Gastrocnemius medialis (tissue), 4 donors: ENCODE data around the gene UNC5CL. TPM values are rescaled to one million over a fixed set of nuclear protein-coding genes. Genes with fewer than 3 reads are reported as not detected.
A peak's percentile ranks its signal among the peaks of the same experiment; 100 is the strongest.
"Not testable (repeated sequence)": the region's sequence is repeated elsewhere in the genome, so short reads cannot be mapped to it uniquely, and the experiment has no call there.

Source experiments
- ATAC-seq, 2 donors: fragments of 150-250 bp; one replicate each; pipeline ENCODE4 v1.9.1; 2016
- DNase-seq, 2 donors: peaks; one replicate each; pipeline ENCODE4 v3.0.0-alpha.2; 2019
- H3K27ac ChIP-seq, 4 donors: fragments of 200-600 bp; sonication (generic); 1 replicate in 1 of 4; 2 replicates in 3 of 4; pipeline ENCODE4 v1.5.1; 2016 to 2018; ENCODE audit warnings: mild to moderate bottlenecking in 2 of 4, moderate library complexity in 1 of 4
- H3K27me3 ChIP-seq, 3 donors: fragments of 200-600 bp; sonication (generic) in 2 of 3; 1 replicate in 1 of 3; 2 replicates in 2 of 3; pipeline versions ENCODE4 v1.5.1 to v1.6.0; 2016 to 2019; ENCODE audit warnings: mild to moderate bottlenecking in 1 of 3, moderate library complexity in 1 of 3
- H3K36me3 ChIP-seq, 2 donors: fragments of 200-600 bp; sonication (generic) in 1 of 2; one replicate each; pipeline ENCODE4 v1.5.1; 2017 to 2018
- H3K4me1 ChIP-seq, 2 donors: fragments of 200-600 bp; sonication (generic) in 1 of 2; one replicate each; pipeline ENCODE4 v1.5.1; 2016 to 2017; ENCODE audit warnings: mild to moderate bottlenecking in 2 of 2
- H3K4me3 ChIP-seq, 4 donors: fragments of 200-600 bp; sonication (generic) in 3 of 4; 1 replicate in 1 of 4; 2 replicates in 3 of 4; pipeline ENCODE4 v1.5.1; 2016 to 2019; ENCODE audit warnings: mild to moderate bottlenecking in 2 of 4
- H3K9me3 ChIP-seq, 3 donors: fragments of 200-600 bp; sonication (generic) in 2 of 3; 1 replicate in 1 of 3; 2 replicates in 2 of 3; pipeline ENCODE4 v1.5.1; 2016 to 2019
- CTCF ChIP-seq, 5 experiments: fragments of 450-650 bp in 3 of 5; fragments of 200-600 bp in 2 of 5; sonication (generic) in 2 of 5; IDR thresholded peaks in 4 of 5; conservative IDR thresholded peaks in 1 of 5; 1 replicate in 4 of 5; 2 replicates in 1 of 5; pipeline ENCODE4 v1.5.1; 2016 to 2019; ENCODE audit warnings: antibody characterized with exemption in 5 of 5, mild to moderate bottlenecking in 3 of 5, moderate library complexity in 3 of 5
- POLR2A ChIP-seq, 2 donors: fragments of 450-650 bp; IDR thresholded peaks; one replicate each; pipeline ENCODE4 v1.6.1; 2017; ENCODE audit warnings: antibody characterized with exemption in 2 of 2, mild to moderate bottlenecking in 2 of 2, moderate library complexity in 2 of 2
- in situ Hi-C, 4 donors: fragments of 200-750 bp; cut with MboI; loops; one replicate each; pipeline versions ENCODE4 v1.15.0 to v1.8.0; 2017; ENCODE audit warnings: low sequenced_read_pairs in 4 of 4
- intact Hi-C: fragments of 100-400 bp; cut with DNase I; formaldehyde crosslinking; loops from one replicate; pipeline ENCODE4 v1.15.1; 2023; ENCODE audit warnings: low total_unique reads
- total RNA-seq, 4 donors: library from RNA; depleted of rRNA; stranded (reverse); fragments of >200 nt; gene quantifications; one replicate each; pipeline versions ENCODE4 v1.1.0 to v1.2.3, GENCODE V29; 2016

Gene UNC5CL
- total RNA-seq, 4 donors from 2014 or later, result 0.20 to 0.52 (median 0.29) TPM

- Histone ChIP-seq H3K4me1 (peaks cover 0 to 8% of the 10 kb centered on the region in 2 donors), H3K4me3 (no peak overlapping the region), H3K27ac (peak overlapping the region in 1 of 4 donors; percentile 29), H3K36me3 (no peaks in the 10 kb centered on the region), H3K9me3 (no peaks in the 10 kb centered on the region), H3K27me3 (no peaks in the 10 kb centered on the region)
- intact Hi-C loops (loop anchor here (10.0 kb wide), 1 partner anchor 1037 kb away; no protein-coding TSS in a partner anchor), in situ Hi-C loops (loop anchor here (5.0 to 25.0 kb wide), 4 partner anchors 125 to 1667 kb away; no protein-coding TSS in a partner anchor)
- DNase-seq, result no peak
- peak; percentile 84 to 87 for ATAC-seq
- TF ChIP-seq POLR2A (IDR thresholded peaks at IDR 0.05) (no peak), CTCF (IDR thresholded peaks at IDR 0.05 in 4 of 5, conservative IDR thresholded peaks at IDR 0.05 in 1 of 5) (peak in 2 of 5 experiments; percentile 29 to 31)
These were observed 17.2 kb downstream of the UNC5CL start for GRCh38 chr6:41021832-41022231.

- H3K4me1 ChIP-seq, result peaks cover 0 to 8% of the 10 kb centered on the region in 2 donors
- H3K36me3 ChIP-seq, result no peaks in the 10 kb centered on the region
- H3K9me3 ChIP-seq, result no peaks in the 10 kb centered on the region
- intact Hi-C loops, result no loop called here
- no peak overlapping the region for H3K4me3 ChIP-seq
- in situ Hi-C loops, result loop anchor here in 3 of 4 donors (25.0 kb wide), 1 partner anchor 1030 kb away; no protein-coding TSS in a partner anchor
- H3K27me3 ChIP-seq, result no peaks in the 10 kb centered on the region
- H3K27ac ChIP-seq, result no peak overlapping the region
- DNase-seq (no peak), ATAC-seq (no peak)
- TF ChIP-seq CTCF (IDR thresholded peaks at IDR 0.05 in 4 of 5, conservative IDR thresholded peaks at IDR 0.05 in 1 of 5) (no peak), POLR2A (IDR thresholded peaks at IDR 0.05) (no peak)
These were observed 21.4 kb downstream of the UNC5CL start for GRCh38 chr6:41017663-41018062.

- H3K36me3 ChIP-seq, intact Hi-C loops, H3K4me1 ChIP-seq, H3K9me3 ChIP-seq, ATAC-seq, H3K27me3 ChIP-seq, H3K4me3 ChIP-seq, H3K27ac ChIP-seq, DNase-seq: not testable (repeated sequence)
- in situ Hi-C loops, result loop anchor here in 3 of 4 donors (25.0 kb wide), 1 partner anchor 1029 kb away; no protein-coding TSS in a partner anchor
These were observed 23.2 kb downstream of the UNC5CL start for GRCh38 chr6:41015860-41016259.

- Histone ChIP-seq H3K36me3 (no peaks in the 10 kb centered on the region), H3K9me3 (no peaks in the 10 kb centered on the region), H3K27me3 (no peaks in the 10 kb centered on the region), H3K27ac (no peak overlapping the region), H3K4me3 (no peak overlapping the region), H3K4me1 (no peaks in the 10 kb centered on the region)
- intact Hi-C loops (no loop called here), in situ Hi-C loops (loop anchor here in 3 of 4 donors (25.0 kb wide), 1 partner anchor 1027 kb away; no protein-coding TSS in a partner anchor)
- ATAC-seq (no peak), DNase-seq (no peak)
- TF ChIP-seq CTCF (IDR thresholded peaks at IDR 0.05 in 4 of 5, conservative IDR thresholded peaks at IDR 0.05 in 1 of 5) (no peak), POLR2A (IDR thresholded peaks at IDR 0.05) (no peak)
These were observed 24.2 kb downstream of the UNC5CL start for GRCh38 chr6:41014780-41015179.

GRCh38 chr6:41013466-41014153 lies 25.4 kb downstream of the UNC5CL start:
- intact Hi-C loops (no loop called here), in situ Hi-C loops (loop anchor here in 3 of 4 donors (25.0 kb wide), 1 partner anchor 1026 kb away; no protein-coding TSS in a partner anchor)
- no peaks in the 10 kb centered on the region for H3K27me3 ChIP-seq
- no peak for DNase-seq
- no peak overlapping the region for H3K27ac ChIP-seq
- no peaks in the 10 kb centered on the region for H3K9me3 ChIP-seq
- no peak overlapping the region for H3K4me3 ChIP-seq
- no peaks in the 10 kb centered on the region for H3K36me3 ChIP-seq
- no peak for TF ChIP-seq POLR2A (IDR thresholded peaks at IDR 0.05)
- TF ChIP-seq CTCF (IDR thresholded peaks at IDR 0.05 in 4 of 5, conservative IDR thresholded peaks at IDR 0.05 in 1 of 5), result no peak
- no peaks in the 10 kb centered on the region for H3K4me1 ChIP-seq
- no peak for ATAC-seq
